Heart left ventricle (tissue), 16 donors: ENCODE data around the gene PRTN3. TPM values are rescaled to one million over a fixed set of nuclear protein-coding genes. Genes with fewer than 3 reads are reported as not detected.

ENCODE experiments used
- ATAC-seq, 4 donors: fragments of 200-7000 bp; cut with Tn5 transposase; one replicate each; pipeline ENCODE4 v1.9.1; 2020 to 2022; ENCODE audit warnings: moderate library complexity in 4 of 4, mild to moderate bottlenecking in 3 of 4, moderate number of reproducible peaks in 1 of 4
- DNase-seq, 5 donors: peaks; one replicate each; pipeline ENCODE4 v3.0.0-alpha.2; 2020
- H3K27ac ChIP-seq, 12 donors: fragments of 200-600 bp; sonication (generic) in 4 of 12; one replicate each; pipeline versions ENCODE4 v1.5.0 to v1.8.0; 2016 to 2022; ENCODE audit warnings: mild to moderate bottlenecking in 2 of 12
- H3K27me3 ChIP-seq, 9 donors: fragments of 200-600 bp; sonication (generic) in 2 of 9; one replicate each; pipeline versions ENCODE4 v1.5.1 to v1.8.0; 2016 to 2022; ENCODE audit warnings: mild to moderate bottlenecking in 3 of 9
- H3K36me3 ChIP-seq, 9 donors: fragments of 200-600 bp; sonication (generic) in 2 of 9; one replicate each; pipeline versions ENCODE4 v1.5.0 to v1.8.0; 2018 to 2022; ENCODE audit warnings: mild to moderate bottlenecking in 2 of 9
- H3K4me1 ChIP-seq, 12 donors: fragments of 200-600 bp; sonication (generic) in 4 of 12; one replicate each; pipeline versions ENCODE4 v1.5.0 to v1.8.0; 2016 to 2022; ENCODE audit warnings: mild to moderate bottlenecking in 3 of 12
- H3K4me3 ChIP-seq, 12 donors: fragments of 200-600 bp; sonication (generic) in 4 of 12; one replicate each; pipeline versions ENCODE4 v1.5.0 to v1.8.0; 2017 to 2022; ENCODE audit warnings: mild to moderate bottlenecking in 9 of 12, moderate library complexity in 4 of 12
- H3K9me3 ChIP-seq, 12 donors: fragments of 200-600 bp; sonication (generic) in 4 of 12; one replicate each; pipeline versions ENCODE4 v1.5.0 to v1.8.0; 2016 to 2022; ENCODE audit warnings: mild to moderate bottlenecking in 1 of 12
- POLR2A ChIP-seq, 2 donors: fragments of 450-650 bp; IDR thresholded peaks; one replicate each; pipeline ENCODE4 v1.6.1; 2017; ENCODE audit warnings: antibody characterized with exemption in 2 of 2, mild to moderate bottlenecking in 2 of 2, moderate library complexity in 2 of 2
- WGBS, 4 donors: extraction: QIAGEN DNeasy Blood & Tissue Kit in 2 of 4; methylation state at CpG; one replicate each; pipeline versions ENCODE4 v1.1.5 to v1.1.7; 2013 to 2018; 5-methylcytosine and 5-hydroxymethylcytosine counted together
- intact Hi-C, 10 donors: fragments of 100-400 bp; cut with DNase I; formaldehyde crosslinking; loops; one replicate each; pipeline versions ENCODE4 v1.11.1 to v1.14.2; 2022
- polyA plus RNA-seq, 2 donors: library from polyadenylated mRNA; stranded (reverse); fragments of 200-250 nt; gene quantifications; one replicate each; pipeline ENCODE4 v1.2.3, GENCODE V29; 2013
- total RNA-seq, 9 donors: library from RNA; depleted of rRNA in 2 of 9; stranded (reverse); fragments of >200 nt in 2 of 9; fragmentation: NEBNext Ultra II Directional in 3 of 9; extraction: Animal tissue kit (Norgen Biotek cat#: 25700) in 3 of 9; gene quantifications; one replicate each; pipeline versions ENCODE4 v1.1.0 to v1.2.4, GENCODE V29; 2016 to 2023
- TF ChIP-seq, protein P1 (sequence below), 12 donors: fragments of 200-600 bp; sonication (generic) in 4 of 12; IDR thresholded peaks; one replicate each; pipeline versions ENCODE4 v1.5.0 to v1.8.0; 2018 to 2022; ENCODE audit warnings: antibody characterized with exemption in 12 of 12, mild to moderate bottlenecking in 5 of 12
- donor health status: ischemic (EF 13 %, LVEDD 7.1; RV severe dilation, severe dysfunction).
- donor health status: healthy with polysubstance abuse.
- donor health status: DM: no; HTN: yes; CAD: no.
- donor health status: DM: no; HTN: no; CAD: no.
- donor health status: ischemic (EF 25% LVEDD 6.9; RV normal size, moderate dysfunction).
- donor health status: ischemic (EF 25% LVEDD 5.7; RV mildly dilated, moderate dysfunction).
- donor health status: healthy.
- donor health status: DM: yes; HTN: yes; CAD: no.
- donor health status: ischemic (EF 35%, LVEDD 5.7; RV mildly dilated, moderate dysfunction).
- donor health status: nonischemic (EF 11% LVEDD 7.7; RV severe dilation, severe dysfunction).
- donor health status: DM: yes; HTN: yes; CAD: no.
- donor health status: PGD.
- donor health status: ischemic (EF 29% LVEDD 5.4; RV normal size, mild dysfunction).
- donor health status: nonischemic (EF 23%, LVEDD 6.1; RV moderate dilation, normal function).

Gene PRTN3
- total and polyA plus RNA-seq, 11 donors = 0.11 to 0.40 TPM; not detected in 9

DNA sequence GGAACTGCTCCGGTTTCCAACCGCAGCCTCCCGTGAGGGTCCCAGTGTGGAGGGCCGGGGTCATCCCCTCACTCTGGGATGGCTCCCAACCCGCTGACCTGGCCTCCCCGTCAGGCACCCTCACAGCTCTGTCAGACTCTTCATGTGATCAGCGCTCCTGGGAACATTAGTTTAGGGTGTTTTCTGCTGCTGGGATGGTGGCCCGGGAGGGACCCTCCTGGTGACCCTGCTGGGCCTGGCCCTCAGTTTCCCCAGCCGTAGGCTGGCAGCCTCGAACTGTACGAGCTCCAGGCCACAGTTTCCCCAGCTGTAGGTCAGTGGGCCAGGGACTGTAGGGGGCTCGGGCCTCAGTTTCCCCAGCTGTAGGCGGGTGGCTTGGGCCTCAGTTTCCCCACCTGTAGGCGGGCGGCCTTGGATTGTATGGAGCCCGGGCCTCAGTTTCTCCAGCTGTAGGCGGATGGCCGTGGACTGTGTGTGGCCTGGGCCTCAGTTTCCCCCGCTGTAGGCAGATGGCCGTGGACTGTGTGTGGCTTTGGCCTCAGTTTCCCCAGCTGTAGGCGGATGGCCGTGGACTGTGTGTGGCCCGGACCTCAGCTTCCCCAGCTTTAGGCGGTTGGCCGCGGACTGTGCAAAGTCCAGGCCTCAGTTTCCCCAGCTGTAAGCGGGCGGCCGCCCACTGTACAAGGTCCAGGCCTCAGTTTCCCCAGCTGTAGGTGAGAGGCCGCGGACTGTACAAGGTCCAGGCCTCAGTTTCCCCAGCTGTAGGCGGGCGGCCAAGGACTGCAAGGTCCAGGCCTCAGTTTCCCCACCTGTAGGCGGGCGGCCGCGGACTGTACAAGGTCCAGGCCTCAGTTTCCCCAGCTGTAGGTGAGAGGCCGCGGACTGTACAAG lies 44.9 kb upstream of the PRTN3 start:
- H3K4me1 ChIP-seq = peaks cover 11 to 56% (median 43%) of the 10 kb centered on the region in 12 donors

DNA sequence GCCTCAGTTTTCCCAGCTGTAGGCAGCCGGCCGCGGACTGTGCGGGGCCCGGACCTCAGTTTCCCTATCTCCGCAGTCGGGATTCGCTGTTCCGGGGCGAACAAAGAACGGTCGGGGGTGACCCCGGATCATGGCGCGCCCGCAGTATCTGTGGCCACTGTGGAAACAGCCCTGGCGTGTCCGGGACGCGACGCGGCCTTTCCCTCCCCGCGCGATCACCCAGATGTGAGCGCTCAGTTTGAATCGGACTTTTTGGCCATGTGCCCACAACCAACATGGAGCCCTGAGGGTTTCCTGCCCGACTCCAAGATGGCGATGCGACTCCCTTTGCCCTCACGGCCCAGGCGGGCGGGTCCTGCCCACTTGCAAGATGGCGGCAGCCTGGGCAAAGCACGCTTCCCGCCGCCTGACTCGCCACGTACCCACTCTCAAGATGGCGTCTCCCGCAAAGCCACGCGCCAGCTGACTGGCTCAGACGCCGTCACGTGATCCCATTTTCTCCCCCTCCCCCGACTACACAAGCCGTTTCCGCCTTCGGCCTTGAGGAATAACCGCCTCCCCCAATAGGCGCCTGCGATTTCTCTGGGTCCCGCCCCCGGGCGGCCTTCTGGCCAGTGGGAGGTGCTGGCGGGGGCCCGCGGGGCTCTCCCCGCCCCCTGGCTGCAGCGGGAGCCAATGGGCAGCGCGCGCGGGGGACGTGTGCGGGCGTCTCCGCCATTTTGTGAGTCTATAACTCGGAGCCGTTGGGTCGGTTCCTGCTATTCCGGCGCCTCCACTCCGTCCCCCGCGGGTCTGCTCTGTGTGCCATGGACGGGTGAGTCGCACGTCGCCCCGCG lies 43.9 kb upstream of the PRTN3 start, which contains the start of gene PTBP1:
PTBP1 (plus strand) TSS at position 761 of the 836 bp plus-strand sequence; CDS start at position 807, 46 bp downstream.
- TF ChIP-seq, protein P1, sequence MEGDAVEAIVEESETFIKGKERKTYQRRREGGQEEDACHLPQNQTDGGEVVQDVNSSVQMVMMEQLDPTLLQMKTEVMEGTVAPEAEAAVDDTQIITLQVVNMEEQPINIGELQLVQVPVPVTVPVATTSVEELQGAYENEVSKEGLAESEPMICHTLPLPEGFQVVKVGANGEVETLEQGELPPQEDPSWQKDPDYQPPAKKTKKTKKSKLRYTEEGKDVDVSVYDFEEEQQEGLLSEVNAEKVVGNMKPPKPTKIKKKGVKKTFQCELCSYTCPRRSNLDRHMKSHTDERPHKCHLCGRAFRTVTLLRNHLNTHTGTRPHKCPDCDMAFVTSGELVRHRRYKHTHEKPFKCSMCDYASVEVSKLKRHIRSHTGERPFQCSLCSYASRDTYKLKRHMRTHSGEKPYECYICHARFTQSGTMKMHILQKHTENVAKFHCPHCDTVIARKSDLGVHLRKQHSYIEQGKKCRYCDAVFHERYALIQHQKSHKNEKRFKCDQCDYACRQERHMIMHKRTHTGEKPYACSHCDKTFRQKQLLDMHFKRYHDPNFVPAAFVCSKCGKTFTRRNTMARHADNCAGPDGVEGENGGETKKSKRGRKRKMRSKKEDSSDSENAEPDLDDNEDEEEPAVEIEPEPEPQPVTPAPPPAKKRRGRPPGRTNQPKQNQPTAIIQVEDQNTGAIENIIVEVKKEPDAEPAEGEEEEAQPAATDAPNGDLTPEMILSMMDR (IDR thresholded peaks at IDR 0.05) = peak in 6 of 12 donors; percentile 16 to 58 (median 32)
- TF ChIP-seq POLR2A (IDR thresholded peaks at IDR 0.05) = peak in 1 of 2 donors; percentile 61
- ATAC-seq (peak; percentile 88 to 94 (median 92)), DNase-seq (peak; percentile 100)
- H3K4me3 ChIP-seq = peak within 1 kb of the TSS; percentile 67 to 100 (median 90)
- intact Hi-C loops = loop anchor here in 1 of 10 donors (1.0 to 5.0 kb wide), 2 partner anchors 134 to 455 kb away; partner anchors contain the start of gene RNF126
- peaks cover 18 to 56% (median 48%) of the 10 kb centered on the region in 12 donors for H3K4me1 ChIP-seq
- peak within 1 kb of the TSS; percentile 93 to 100 (median 99) for H3K27ac ChIP-seq
- H3K9me3 ChIP-seq = no peaks in the 10 kb centered on the region
- peaks cover 0 to 28% (median 2%) of the 10 kb centered on the region in 9 donors for H3K36me3 ChIP-seq
- WGBS, 4 donors = 0 to 1% (median 1%) methylated on average over 14 to 83 of the region's 83 CpGs
- H3K27me3 ChIP-seq = no peaks in the 10 kb centered on the region

More for the DNA sequence above, 44.9 kb upstream of the PRTN3 start:
- ATAC-seq = no peak
- intact Hi-C loops = loop anchor here in 1 of 10 donors (5.0 kb wide), 1 partner anchor 456 kb away; no protein-coding TSS in a partner anchor
- H3K27me3 ChIP-seq = no peaks in the 10 kb centered on the region
- TF ChIP-seq, protein P1 (IDR thresholded peaks at IDR 0.05) = no peak
- no peak for TF ChIP-seq POLR2A (IDR thresholded peaks at IDR 0.05)
- no peaks in the 10 kb centered on the region for H3K9me3 ChIP-seq
- DNase-seq = peak in 2 of 5 donors; percentile 21 to 44
- peaks cover 0 to 19% (median 2%) of the 10 kb centered on the region in 9 donors for H3K36me3 ChIP-seq
- 80 to 84% (median 82%) methylated on average over 30 to 39 of the region's 39 CpGs for WGBS, 4 donors
- H3K4me3 ChIP-seq = peak overlapping the region; percentile 48 to 99 (median 76)
- peak overlapping the region in 10 of 12 donors; percentile 74 to 100 (median 90) for H3K27ac ChIP-seq

DNA sequence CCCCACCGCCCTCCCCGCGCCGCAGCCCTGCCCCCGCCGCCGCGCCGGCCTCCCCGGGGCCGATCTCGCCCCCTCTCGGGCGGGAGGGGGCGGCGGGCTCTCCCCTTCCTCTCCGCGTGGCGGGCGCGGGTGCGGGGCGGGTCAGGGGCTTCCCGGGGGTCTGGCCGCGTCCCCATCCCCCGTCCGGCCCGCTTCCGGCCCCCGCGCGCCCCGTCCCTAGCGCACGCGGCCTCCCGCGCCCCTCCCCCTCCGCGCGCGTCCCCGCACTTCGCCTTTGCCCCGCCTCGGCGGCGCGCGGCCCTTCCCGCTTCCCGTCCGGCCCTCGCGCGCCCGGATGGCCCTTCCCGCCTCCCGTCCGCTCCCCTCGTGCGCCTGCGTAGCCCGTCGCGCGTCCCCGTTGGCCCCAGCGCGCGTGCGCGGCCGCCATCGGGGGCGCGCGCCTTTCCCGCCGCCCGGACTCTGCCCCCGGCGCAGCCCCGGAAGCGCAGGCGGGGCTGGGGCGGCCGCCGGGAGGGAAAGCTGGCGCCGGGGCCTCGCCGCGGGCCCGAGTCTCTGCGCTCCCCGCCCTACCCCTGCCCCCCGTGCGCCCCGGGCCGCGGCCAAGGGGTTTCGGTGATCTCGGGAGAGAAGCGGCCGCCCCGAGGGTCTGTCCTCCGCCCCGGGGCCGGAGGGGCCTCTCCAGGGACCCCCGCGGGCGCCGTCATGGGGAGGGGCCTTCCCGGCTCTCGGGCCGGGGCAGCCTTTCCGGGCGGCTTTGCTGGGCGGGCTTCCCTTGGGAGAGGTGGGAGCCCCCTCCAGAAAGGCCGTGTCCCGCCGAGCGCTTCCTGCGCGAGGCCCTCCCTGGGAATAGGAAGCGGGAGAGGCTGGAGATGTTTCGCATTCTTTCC lies 43.0 kb upstream of the PRTN3 start:
- peaks cover 23 to 58% (median 50%) of the 10 kb centered on the region in 12 donors for H3K4me1 ChIP-seq
- intact Hi-C loops = loop anchor here in 1 of 10 donors (1.0 to 5.0 kb wide), 2 partner anchors 134 to 455 kb away; partner anchors contain the start of gene RNF126

More for the DNA sequence above, 43.0 kb upstream of the PRTN3 start:
- H3K9me3 ChIP-seq = no peaks in the 10 kb centered on the region
- ATAC-seq = peak in 3 of 4 donors; percentile 10 to 31 (median 27)
- peaks cover 0 to 34% (median 2%) of the 10 kb centered on the region in 9 donors for H3K36me3 ChIP-seq
- H3K27me3 ChIP-seq = no peaks in the 10 kb centered on the region
- peak; percentile 93 to 96 (median 94) for DNase-seq
- no peak for TF ChIP-seq POLR2A (IDR thresholded peaks at IDR 0.05)
- TF ChIP-seq, protein P1 (IDR thresholded peaks at IDR 0.05) = peak in 1 of 12 donors; percentile 11
- H3K4me3 ChIP-seq = peak overlapping the region; percentile 50 to 100 (median 90)
- H3K27ac ChIP-seq = peak overlapping the region; percentile 91 to 100 (median 99)
- 1% methylated on average over 23 to 129 of the region's 129 CpGs for WGBS, 4 donors
